ENCODE data around the gene MRPS21.

- TF ChIP-seq CTCF (IDR thresholded peaks at IDR 0.05) = no peak
- no peak for TF ChIP-seq POLR2A (IDR thresholded peaks at IDR 0.05)
These were observed 6.1 kb downstream of the MRPS21 start for GRCh38 chr1:150299716-150300115.
